OCI-M1 (cell line): Measurements from ENCODE around the gene ZDHHC5.
"Not testable (repeated sequence)": the region's sequence is repeated elsewhere in the genome, so short reads cannot be mapped to it uniquely, and the experiment has no call there.

Source experiments
- DNase-seq: peaks from one replicate; lab custom pipeline; 2025; lab: John Stamatoyannopoulos, UW

Gene ZDHHC5

GRCh38 chr11:57667117-57667735, 688 bp upstream of the ZDHHC5 start:
- DNase-seq = peak; percentile 99

- DNase-seq = peak; percentile 66
Measured at GRCh38 chr11:57668434-57668782, 494 bp downstream of the ZDHHC5 start.

- no peak for DNase-seq
Measured at GRCh38 chr11:57674251-57674650, 6.3 kb downstream of the ZDHHC5 start.

GRCh38 chr11:57675176-57675941, 7.4 kb downstream of the ZDHHC5 start:
- DNase-seq = no peak

GRCh38 chr11:57679396-57679795, 11.5 kb downstream of the ZDHHC5 start:
- no peak for DNase-seq

- DNase-seq = peak; percentile 25
Measured at GRCh38 chr11:57680552-57680874, 12.6 kb downstream of the ZDHHC5 start.

- DNase-seq = peak; percentile 43
Measured at GRCh38 chr11:57681168-57681567, 13.3 kb downstream of the ZDHHC5 start.

- DNase-seq = not testable (repeated sequence)
Measured at GRCh38 chr11:57690474-57690873, 22.6 kb downstream of the ZDHHC5 start.

GRCh38 chr11:57698843-57699365, 31.0 kb downstream of the ZDHHC5 start:
- no peak for DNase-seq

- DNase-seq = no peak
Measured at GRCh38 chr11:57699813-57700212, 31.9 kb downstream of the ZDHHC5 start.

- no peak for DNase-seq
Measured at GRCh38 chr11:57700425-57700824, 32.5 kb downstream of the ZDHHC5 start.

GRCh38 chr11:57703341-57703740, 35.4 kb downstream of the ZDHHC5 start:
- no peak for DNase-seq

GRCh38 chr11:57704932-57705331, 37.0 kb downstream of the ZDHHC5 start:
- no peak for DNase-seq

GRCh38 chr11:57705432-57705831, 37.5 kb downstream of the ZDHHC5 start:
- not testable (repeated sequence) for DNase-seq

GRCh38 chr11:57709802-57710367, 42.0 kb downstream of the ZDHHC5 start:
- no peak for DNase-seq

- DNase-seq = peak; percentile 85
Measured at GRCh38 chr11:57711414-57712255, 43.7 kb downstream of the ZDHHC5 start, which contains the start of gene MED19. TSS of gene MED19 (minus strand) at chr11:57712215. CDS start at chr11:57712179, 36 bp downstream.

GRCh38 chr11:57712256-57713150, 44.6 kb downstream of the ZDHHC5 start, which contains the start of gene TMX2:
TSS of gene TMX2 (plus strand) at chr11:57712593. CDS start at chr11:57712619, 26 bp downstream.
- DNase-seq = peak; percentile 99

GRCh38 chr11:57713835-57714234, 45.9 kb downstream of the ZDHHC5 start:
- no peak for DNase-seq

GRCh38 chr11:57716726-57717125, 48.8 kb downstream of the ZDHHC5 start:
- not testable (repeated sequence) for DNase-seq

- DNase-seq = no peak
Measured at GRCh38 chr11:57727185-57727584, 59.3 kb downstream of the ZDHHC5 start.

GRCh38 chr11:57728829-57729228, 60.9 kb downstream of the ZDHHC5 start:
- no peak for DNase-seq
